ENCODE measurements around the gene MDM2.
"Not testable (repeated sequence)": the region's sequence is repeated elsewhere in the genome, so short reads cannot be mapped to it uniquely, and the experiment has no call there.

DNA sequence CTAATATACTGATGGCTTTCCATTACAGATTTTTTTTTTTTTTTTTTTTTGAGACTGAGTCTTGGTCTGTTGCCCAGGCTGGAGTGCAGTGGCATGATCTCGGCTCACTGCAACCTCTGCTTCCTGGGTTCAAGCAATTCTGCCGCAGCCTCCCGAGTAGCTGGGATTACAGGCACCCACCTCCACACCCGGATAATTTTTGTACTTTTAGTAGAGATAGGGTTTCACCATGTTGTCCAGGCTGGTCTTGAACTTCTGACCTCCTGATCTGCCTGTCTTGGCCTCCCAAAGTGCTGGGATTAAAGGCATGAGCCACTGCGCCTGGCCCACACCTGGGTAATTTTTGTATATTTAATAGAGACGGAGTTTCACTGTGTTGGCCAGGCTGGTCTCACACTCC, 3.6 kb downstream of the MDM2 start:
- TF ChIP-seq, protein P1, sequence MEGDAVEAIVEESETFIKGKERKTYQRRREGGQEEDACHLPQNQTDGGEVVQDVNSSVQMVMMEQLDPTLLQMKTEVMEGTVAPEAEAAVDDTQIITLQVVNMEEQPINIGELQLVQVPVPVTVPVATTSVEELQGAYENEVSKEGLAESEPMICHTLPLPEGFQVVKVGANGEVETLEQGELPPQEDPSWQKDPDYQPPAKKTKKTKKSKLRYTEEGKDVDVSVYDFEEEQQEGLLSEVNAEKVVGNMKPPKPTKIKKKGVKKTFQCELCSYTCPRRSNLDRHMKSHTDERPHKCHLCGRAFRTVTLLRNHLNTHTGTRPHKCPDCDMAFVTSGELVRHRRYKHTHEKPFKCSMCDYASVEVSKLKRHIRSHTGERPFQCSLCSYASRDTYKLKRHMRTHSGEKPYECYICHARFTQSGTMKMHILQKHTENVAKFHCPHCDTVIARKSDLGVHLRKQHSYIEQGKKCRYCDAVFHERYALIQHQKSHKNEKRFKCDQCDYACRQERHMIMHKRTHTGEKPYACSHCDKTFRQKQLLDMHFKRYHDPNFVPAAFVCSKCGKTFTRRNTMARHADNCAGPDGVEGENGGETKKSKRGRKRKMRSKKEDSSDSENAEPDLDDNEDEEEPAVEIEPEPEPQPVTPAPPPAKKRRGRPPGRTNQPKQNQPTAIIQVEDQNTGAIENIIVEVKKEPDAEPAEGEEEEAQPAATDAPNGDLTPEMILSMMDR (IDR thresholded peaks at IDR 0.05; ENCODE audit: low read depth, low read length, poor library complexity, severe bottlenecking), result not testable (repeated sequence)
- not testable (repeated sequence) for TF ChIP-seq EZH2phosphoT487 (IDR thresholded peaks at IDR 0.05; ENCODE audit: borderline replicate concordance, low read length)
